Trophoblast cell (in vitro differentiated cells and primary cell): ENCODE data around the gene FAM167B.

Source experiments
- DNase-seq, 2 donors: peaks; one replicate each; pipeline ENCODE4 v3.0.0-alpha.2; 2016
- H2AFZ ChIP-seq: 2 replicates; pipeline ENCODE4 v1.6.1; 2013; ENCODE audit warnings: low read length, moderate library complexity, mild to moderate bottlenecking; ENCODE audit not compliant: insufficient read depth, poor library complexity
- H2AK5ac ChIP-seq: 2 replicates; pipeline ENCODE4 v1.6.1; 2013; ENCODE audit warnings: mild to moderate bottlenecking, low read length
- H2BK120ac ChIP-seq: 2 replicates; pipeline ENCODE4 v1.6.1; 2013; ENCODE audit warnings: low read length, mild to moderate bottlenecking, moderate library complexity; ENCODE audit not compliant: insufficient read depth, poor library complexity
- H2BK12ac ChIP-seq: 2 replicates; pipeline ENCODE4 v1.6.1; 2013; ENCODE audit warnings: mild to moderate bottlenecking, low read length, moderate library complexity
- H2BK5ac ChIP-seq: 2 replicates; pipeline ENCODE4 v1.6.1; 2013; ENCODE audit warnings: low read length, low read depth, moderate library complexity, mild to moderate bottlenecking; ENCODE audit not compliant: poor library complexity
- H3K14ac ChIP-seq: 2 replicates; pipeline ENCODE4 v1.6.1; 2013; ENCODE audit warnings: mild to moderate bottlenecking, low read length
- H3K18ac ChIP-seq: 2 replicates; pipeline ENCODE4 v1.6.1; 2013; ENCODE audit warnings: mild to moderate bottlenecking, low read length
- H3K23ac ChIP-seq: 2 replicates; pipeline ENCODE4 v1.6.1; 2013; ENCODE audit warnings: low read length
- H3K27ac ChIP-seq: 2 replicates; pipeline ENCODE4 v1.5.1; 2013; ENCODE audit warnings: low read depth, mild to moderate bottlenecking, inconsistent platforms, low read length, moderate library complexity
- H3K27me3 ChIP-seq: 2 replicates; pipeline ENCODE4 v1.6.1; 2013; ENCODE audit warnings: inconsistent platforms, mild to moderate bottlenecking, low read length, moderate library complexity; ENCODE audit not compliant: insufficient read depth
- H3K36me3 ChIP-seq, 2 experiments: 1 replicate in 1 of 2; 2 replicates in 1 of 2; pipeline ENCODE4 v1.6.1; 2013; ENCODE audit warnings: low read length in 2 of 2, mild to moderate bottlenecking in 2 of 2, moderate library complexity in 1 of 2; ENCODE audit not compliant: insufficient read depth in 2 of 2, control insufficient read depth in 1 of 2
- H3K4ac ChIP-seq: 2 replicates; pipeline ENCODE4 v1.6.1; 2013; ENCODE audit warnings: low read depth, mild to moderate bottlenecking, low read length, moderate library complexity
- H3K4me1 ChIP-seq, 2 experiments: 1 replicate in 1 of 2; 2 replicates in 1 of 2; pipeline ENCODE4 v1.6.1; 2013; ENCODE audit warnings: low read length in 2 of 2, mild to moderate bottlenecking in 2 of 2, moderate library complexity in 1 of 2; ENCODE audit not compliant: insufficient read depth in 2 of 2, control insufficient read depth in 1 of 2
- H3K4me2 ChIP-seq: 2 replicates; pipeline ENCODE4 v1.6.1; 2013; ENCODE audit warnings: inconsistent platforms, mild to moderate bottlenecking, low read length, moderate library complexity
- H3K4me3 ChIP-seq: 2 replicates; pipeline ENCODE4 v1.5.1; 2013; ENCODE audit warnings: mild to moderate bottlenecking, low read depth, low read length, inconsistent platforms
- H3K79me1 ChIP-seq: one replicate; pipeline ENCODE4 v1.6.1; 2013; ENCODE audit warnings: low read length
- H3K79me2 ChIP-seq: 2 replicates; pipeline ENCODE4 v1.6.1; 2013; ENCODE audit warnings: low read length, mild to moderate bottlenecking; ENCODE audit not compliant: control insufficient read depth, insufficient read depth, poor library complexity
- H3K9ac ChIP-seq: 2 replicates; pipeline ENCODE4 v1.6.1; 2013; ENCODE audit warnings: mild to moderate bottlenecking, low read length
- H3K9me3 ChIP-seq: 2 replicates; pipeline ENCODE4 v1.6.1; 2013; ENCODE audit warnings: low read depth, mild to moderate bottlenecking, control low read depth, inconsistent platforms, low read length; ENCODE audit not compliant: insufficient read depth
- H4K12ac ChIP-seq: 2 replicates; pipeline ENCODE4 v1.6.1; 2013; ENCODE audit warnings: low read depth, mild to moderate bottlenecking, low read length, moderate library complexity
- H4K8ac ChIP-seq: 2 replicates; pipeline ENCODE4 v1.6.1; 2013; ENCODE audit warnings: low read depth, mild to moderate bottlenecking, low read length, moderate library complexity
- H4K91ac ChIP-seq: one replicate; pipeline ENCODE4 v1.6.1; 2013; ENCODE audit warnings: low read depth, mild to moderate bottlenecking, low read length, moderate library complexity
- WGBS: extraction: QIAGEN DNeasy Blood & Tissue Kit; methylation state at CpG from one replicate; pipeline ENCODE4 v1.1.7; 2013; ENCODE audit warnings: missing lambda C conversion rate; ENCODE audit not compliant: insufficient read length, insufficient coverage; ENCODE audit errors: extremely low coverage; 5-methylcytosine and 5-hydroxymethylcytosine counted together

The FAM167B gene

DNA sequence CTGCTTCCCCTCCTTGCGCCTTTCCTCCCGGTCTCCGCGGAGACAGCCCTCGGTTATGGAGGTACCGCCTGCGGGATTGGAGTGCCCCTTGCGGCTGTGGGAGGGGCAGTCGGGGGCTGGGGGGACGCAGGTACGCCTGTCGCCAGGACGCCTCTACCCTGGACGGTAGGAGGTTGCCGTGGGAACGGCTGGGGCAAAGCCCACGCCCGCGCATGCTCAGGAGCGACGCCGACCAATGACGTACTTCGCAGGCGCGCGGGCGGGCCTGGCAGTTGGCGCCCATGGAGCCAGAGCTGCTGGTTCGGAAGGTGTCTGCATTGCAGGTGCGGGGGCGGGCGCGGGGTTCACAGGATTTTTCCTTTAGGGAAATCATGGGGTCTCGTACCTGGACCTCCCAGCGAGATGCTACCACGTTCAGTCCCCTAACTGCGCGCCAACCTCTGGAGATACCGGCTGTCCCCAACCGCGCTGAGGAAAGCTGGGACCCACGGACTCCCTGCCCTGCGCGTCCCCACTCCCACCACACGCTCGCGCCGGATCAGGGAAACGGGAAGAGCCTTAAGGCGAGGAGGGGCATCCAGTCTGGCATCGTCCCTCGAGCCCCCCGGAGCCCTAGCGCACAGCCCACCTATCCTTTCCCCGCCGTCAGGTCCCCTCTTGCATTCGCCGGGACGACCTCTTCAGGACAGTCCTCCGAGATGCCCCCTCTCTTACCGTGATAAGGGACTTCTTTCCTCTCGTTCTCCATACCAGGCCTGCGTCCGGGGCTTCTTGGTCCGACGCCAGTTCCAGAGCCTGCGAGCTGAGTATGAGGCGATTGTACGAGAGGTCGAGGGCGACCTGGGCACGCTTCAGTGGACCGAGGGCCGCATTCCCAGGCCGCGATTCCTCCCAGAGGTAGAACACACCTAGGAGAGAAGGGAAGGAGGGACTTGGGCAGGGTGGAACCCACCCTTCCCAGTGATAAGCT is 41.3 kb upstream of the FAM167B start, which contains the start of gene IQCC:
Gene IQCC, plus strand, starts transcription at position 271 of the 970 bp plus-strand sequence. Its CDS starts 11 bp downstream, at position 282.
- Histone ChIP-seq H3K36me3 (peaks cover 0 to 8% of the 10 kb centered on the region in 2 experiments), H3K27ac (no peak within 1 kb of the TSS), H2BK120ac (peak within 1 kb of the TSS; percentile 6), H3K4ac (peak within 1 kb of the TSS; percentile 51), H4K8ac (peak within 1 kb of the TSS; percentile 85), H2BK12ac (peak within 1 kb of the TSS; percentile 16), H2AK5ac (peak within 1 kb of the TSS; percentile 10), H3K14ac (peak within 1 kb of the TSS; percentile 77), H3K79me2 (peaks cover 4% of the 10 kb centered on the region), H2BK5ac (no peak within 1 kb of the TSS), H3K4me3 (peak within 1 kb of the TSS; percentile 73), H3K4me1 (peaks cover 16 to 19% of the 10 kb centered on the region in 2 experiments), H3K9ac (peak within 1 kb of the TSS; percentile 84), H3K4me2 (peak within 1 kb of the TSS; percentile 84), H3K23ac (no peak within 1 kb of the TSS), H4K12ac (peak within 1 kb of the TSS; percentile 58), H2AFZ (peak within 1 kb of the TSS; percentile 80), H3K79me1 (peaks cover 15% of the 10 kb centered on the region), H3K18ac (peak within 1 kb of the TSS; percentile 9), H3K27me3 (no peaks in the 10 kb centered on the region), H3K9me3 (no peaks in the 10 kb centered on the region), H4K91ac (peak within 1 kb of the TSS; percentile 76)
- no CpG with 5 or more reads among the region's 77 CpGs for WGBS
- peak; percentile 90 to 96 for DNase-seq

DNA sequence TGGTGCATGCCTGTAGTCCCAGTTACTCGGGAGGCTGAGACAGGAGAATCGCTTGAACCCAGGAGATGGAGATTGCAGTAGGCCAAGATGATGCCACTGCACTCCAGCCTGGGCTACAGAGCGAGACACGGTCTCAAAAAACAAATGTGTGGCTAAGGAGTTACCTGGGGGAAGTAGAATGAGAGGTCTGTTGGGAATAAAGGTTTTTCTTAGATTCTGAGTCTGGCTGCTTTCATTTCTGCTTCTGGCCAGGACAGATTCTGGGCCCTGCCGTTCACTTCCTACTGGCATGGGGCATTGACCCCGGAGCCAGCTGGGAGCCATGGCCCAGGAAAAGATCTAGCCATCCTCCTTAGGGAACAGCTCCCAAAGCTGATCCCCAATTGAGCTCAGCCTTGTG is 38.6 kb upstream of the FAM167B start:
- H3K4me3 ChIP-seq, result no peak overlapping the region
- H3K36me3 ChIP-seq, result peaks cover 3 to 8% of the 10 kb centered on the region in 2 experiments
- H3K14ac ChIP-seq, result no peak overlapping the region
- H3K4me1 ChIP-seq, result peaks cover 10 to 13% of the 10 kb centered on the region in 2 experiments
- H2AFZ ChIP-seq, result no peak overlapping the region
- no peak overlapping the region for H2AK5ac ChIP-seq
- no peak overlapping the region for H3K4ac ChIP-seq
- peaks cover 8% of the 10 kb centered on the region for H3K79me1 ChIP-seq
- DNase-seq, result no peak
- no peak overlapping the region for H3K9ac ChIP-seq
- no peak overlapping the region for H3K23ac ChIP-seq
- H2BK120ac ChIP-seq, result no peak overlapping the region
- no peaks in the 10 kb centered on the region for H3K27me3 ChIP-seq
- peaks cover 4% of the 10 kb centered on the region for H3K79me2 ChIP-seq
- H3K18ac ChIP-seq, result no peak overlapping the region
- WGBS, result no CpG with 5 or more reads among the region's 6 CpGs
- H4K12ac ChIP-seq, result no peak overlapping the region
- no peak overlapping the region for H4K8ac ChIP-seq
- no peak overlapping the region for H3K4me2 ChIP-seq
- H2BK12ac ChIP-seq, result no peak overlapping the region
- H2BK5ac ChIP-seq, result no peak overlapping the region
- H3K27ac ChIP-seq, result no peak overlapping the region
- no peaks in the 10 kb centered on the region for H3K9me3 ChIP-seq
- no peak overlapping the region for H4K91ac ChIP-seq

DNA sequence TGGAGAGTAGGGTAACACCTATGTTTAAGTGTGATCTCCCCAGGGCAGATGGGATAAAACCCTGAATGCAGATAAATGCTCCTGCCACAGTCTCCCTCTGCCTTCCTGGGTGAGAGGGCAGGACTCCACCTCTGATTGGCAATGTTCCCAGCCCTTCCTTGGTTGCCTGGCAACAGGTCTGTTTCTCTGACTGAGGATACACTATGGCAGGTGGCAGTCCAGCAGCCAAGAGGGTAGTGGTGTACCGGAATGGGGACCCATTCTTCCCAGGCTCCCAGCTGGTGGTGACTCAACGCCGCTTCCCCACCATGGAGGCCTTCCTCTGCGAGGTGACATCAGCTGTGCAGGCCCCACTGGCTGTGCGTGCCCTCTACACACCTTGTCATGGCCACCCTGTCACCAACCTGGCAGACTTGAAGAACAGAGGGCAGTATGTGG is 38.1 kb upstream of the FAM167B start, which contains the start of gene DCDC2B:
Gene DCDC2B, plus strand, starts transcription at position 199 of the 438 bp plus-strand sequence. Its CDS starts 5 bp downstream, at position 204.
- Histone ChIP-seq H3K4me3 (no peak within 1 kb of the TSS), H3K4ac (no peak within 1 kb of the TSS), H3K79me1 (peaks cover 8% of the 10 kb centered on the region), H3K27me3 (no peaks in the 10 kb centered on the region), H2AK5ac (no peak within 1 kb of the TSS), H3K4me1 (peaks cover 10 to 13% of the 10 kb centered on the region in 2 experiments), H2AFZ (no peak within 1 kb of the TSS), H3K9me3 (no peaks in the 10 kb centered on the region), H3K18ac (no peak within 1 kb of the TSS), H3K14ac (no peak within 1 kb of the TSS), H3K36me3 (peaks cover 3 to 8% of the 10 kb centered on the region in 2 experiments), H3K23ac (no peak within 1 kb of the TSS), H3K27ac (no peak within 1 kb of the TSS), H2BK5ac (no peak within 1 kb of the TSS), H4K12ac (no peak within 1 kb of the TSS), H4K91ac (no peak within 1 kb of the TSS), H2BK120ac (no peak within 1 kb of the TSS), H3K9ac (no peak within 1 kb of the TSS), H3K79me2 (peaks cover 4% of the 10 kb centered on the region), H3K4me2 (no peak within 1 kb of the TSS), H4K8ac (no peak within 1 kb of the TSS), H2BK12ac (no peak within 1 kb of the TSS)
- DNase-seq, result peak; percentile 63 to 69
- WGBS, result no CpG with 5 or more reads among the region's 5 CpGs

DNA sequence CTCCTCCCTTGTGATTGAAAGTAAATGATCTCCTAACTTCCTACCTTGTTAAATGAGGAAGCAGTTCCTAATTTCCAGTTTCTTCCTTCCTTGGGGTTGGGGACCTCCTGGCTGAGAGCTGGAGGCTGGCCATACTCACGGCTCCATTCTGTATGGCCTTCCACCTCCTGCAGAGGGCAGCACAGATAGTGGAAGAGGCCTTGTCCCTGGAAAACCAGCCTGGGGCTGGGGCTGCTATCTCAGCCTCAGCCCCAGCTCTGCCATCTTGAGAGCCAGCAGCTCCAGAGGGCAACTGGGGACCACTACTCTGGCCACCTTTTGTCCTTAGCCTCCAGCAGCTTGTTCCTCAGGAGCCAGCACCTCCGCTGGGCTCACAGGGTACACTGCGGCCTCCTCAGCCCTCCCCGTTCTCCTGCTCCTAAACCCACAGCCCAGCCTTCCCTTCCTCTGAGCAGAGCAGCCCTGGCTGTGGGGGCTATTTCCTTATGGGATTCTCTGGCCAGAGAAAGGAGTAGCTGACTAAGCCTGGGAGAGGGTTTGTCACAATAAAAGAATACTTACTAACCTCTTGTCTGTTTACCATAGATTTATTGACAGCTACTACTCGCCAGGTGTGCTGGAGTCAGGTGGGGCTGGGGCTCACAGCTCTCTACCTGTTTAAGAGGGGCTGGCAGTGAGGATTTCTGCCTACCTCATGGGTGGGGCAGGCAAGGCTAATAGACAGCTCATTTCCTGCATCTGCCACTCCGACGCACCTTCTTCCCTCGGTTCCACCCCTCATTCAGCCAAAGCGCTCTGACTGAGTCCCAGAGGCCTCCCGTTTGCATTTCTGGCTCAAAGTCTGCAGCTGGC is 31.2 kb upstream of the FAM167B start:
- no peak overlapping the region for H3K9ac ChIP-seq
- no peak overlapping the region for H4K12ac ChIP-seq
- no peak overlapping the region for H3K4ac ChIP-seq
- no peaks in the 10 kb centered on the region for H3K27me3 ChIP-seq
- H3K14ac ChIP-seq, result no peak overlapping the region
- H2BK12ac ChIP-seq, result no peak overlapping the region
- H2BK5ac ChIP-seq, result no peak overlapping the region
- no peak overlapping the region for H3K18ac ChIP-seq
- no peak overlapping the region for H3K4me3 ChIP-seq
- no peak overlapping the region for H2BK120ac ChIP-seq
- no peak overlapping the region for H2AFZ ChIP-seq
- H3K4me2 ChIP-seq, result no peak overlapping the region
- no peaks in the 10 kb centered on the region for H3K79me2 ChIP-seq
- H4K91ac ChIP-seq, result no peak overlapping the region
- no peak overlapping the region for H3K23ac ChIP-seq
- no peak overlapping the region for H3K27ac ChIP-seq
- H4K8ac ChIP-seq, result no peak overlapping the region
- peak; percentile 43 to 82 for DNase-seq
- no peaks in the 10 kb centered on the region for H3K79me1 ChIP-seq
- peaks cover 0 to 2% of the 10 kb centered on the region in 2 experiments for H3K4me1 ChIP-seq
- no CpG with 5 or more reads among the region's 10 CpGs for WGBS
- no peaks in the 10 kb centered on the region for H3K9me3 ChIP-seq
- H3K36me3 ChIP-seq, result peaks cover 23 to 28% of the 10 kb centered on the region in 2 experiments
- H2AK5ac ChIP-seq, result no peak overlapping the region
